ENCODE results near the gene N4BP2.

GRCh38 chr4:40119344-40119743 lies 62.7 kb downstream of the N4BP2 start:
- TF ChIP-seq EZH2phosphoT487 (IDR thresholded peaks at IDR 0.05; ENCODE audit: borderline replicate concordance, low read length) (no peak), CTCF (conservative IDR thresholded peaks at IDR 0.05; ENCODE audit: low read depth, low read length) (no peak)

Data from PC-3 (cell line).